ENCODE data around the gene MAGI1.

Gene MAGI1

GRCh38 chr3:65335587-65335986 lies 703.1 kb downstream of the MAGI1 start:
- Histone ChIP-seq H3K9me3 (ENCODE audit: insufficient read depth, low read depth, low read length) (no peaks in the 10 kb centered on the region), H3K36me3 (ENCODE audit: insufficient read depth, low read length) (no peaks in the 10 kb centered on the region), H3K4me1 (ENCODE audit: insufficient read depth, low read length, poor library complexity, severe bottlenecking) (no peaks in the 10 kb centered on the region), H3K9ac (ENCODE audit: low read depth, low read length, poor library complexity, severe bottlenecking) (no peak overlapping the region), H3K9me2 (replicated peaks; ENCODE audit: low read depth, low read length) (no peaks in the 10 kb centered on the region), H3K4me3 (ENCODE audit: low read length, poor library complexity, severe bottlenecking) (no peak overlapping the region), H3K27me3 (ENCODE audit: insufficient read depth, low read length, poor library complexity, severe bottlenecking) (no peaks in the 10 kb centered on the region), H3F3A (ENCODE audit: low read depth) (no peaks in the 10 kb centered on the region), H3K4me2 (ENCODE audit: low read depth, low read length, poor library complexity, severe bottlenecking) (no peak overlapping the region), H4K20me1 (ENCODE audit: insufficient read depth, low read length, poor library complexity, severe bottlenecking) (no peaks in the 10 kb centered on the region), H3K79me2 (ENCODE audit: insufficient read depth, low read length) (no peaks in the 10 kb centered on the region), H2AFZ (ENCODE audit: low read length) (no peak overlapping the region)
- TF ChIP-seq EZH2phosphoT487 (IDR thresholded peaks at IDR 0.05; ENCODE audit: borderline replicate concordance) (no peak), CTCF (conservative IDR thresholded peaks at IDR 0.05; ENCODE audit: low read length) (no peak)

- H2AFZ ChIP-seq (ENCODE audit: low read length): no peak overlapping the region
- H3K9me2 ChIP-seq (replicated peaks; ENCODE audit: low read depth, low read length): no peaks in the 10 kb centered on the region
- H3K4me1 ChIP-seq (ENCODE audit: insufficient read depth, low read length, poor library complexity, severe bottlenecking): no peaks in the 10 kb centered on the region
- H3F3A ChIP-seq (ENCODE audit: low read depth): no peaks in the 10 kb centered on the region
- H3K27me3 ChIP-seq (ENCODE audit: insufficient read depth, low read length, poor library complexity, severe bottlenecking): no peaks in the 10 kb centered on the region
- H3K9me3 ChIP-seq (ENCODE audit: insufficient read depth, low read depth, low read length): no peaks in the 10 kb centered on the region
- no peaks in the 10 kb centered on the region for H3K36me3 ChIP-seq (ENCODE audit: insufficient read depth, low read length)
- H3K4me2 ChIP-seq (ENCODE audit: low read depth, low read length, poor library complexity, severe bottlenecking): no peak overlapping the region
- no peaks in the 10 kb centered on the region for H3K79me2 ChIP-seq (ENCODE audit: insufficient read depth, low read length)
- no peak overlapping the region for H3K4me3 ChIP-seq (ENCODE audit: low read length, poor library complexity, severe bottlenecking)
- TF ChIP-seq CTCF (conservative IDR thresholded peaks at IDR 0.05; ENCODE audit: low read length): peak; percentile 57
- no peak for TF ChIP-seq EZH2phosphoT487 (IDR thresholded peaks at IDR 0.05; ENCODE audit: borderline replicate concordance)
- H3K9ac ChIP-seq (ENCODE audit: low read depth, low read length, poor library complexity, severe bottlenecking): no peak overlapping the region
- H4K20me1 ChIP-seq (ENCODE audit: insufficient read depth, low read length, poor library complexity, severe bottlenecking): no peaks in the 10 kb centered on the region
These were observed 704.6 kb downstream of the MAGI1 start for GRCh38 chr3:65334045-65334665.

- TF ChIP-seq CTCF (conservative IDR thresholded peaks at IDR 0.05; ENCODE audit: low read length): no peak
- no peak overlapping the region for H3K4me2 ChIP-seq (ENCODE audit: low read depth, low read length, poor library complexity, severe bottlenecking)
- H3K79me2 ChIP-seq (ENCODE audit: insufficient read depth, low read length): no peaks in the 10 kb centered on the region
- no peaks in the 10 kb centered on the region for H3K9me3 ChIP-seq (ENCODE audit: insufficient read depth, low read depth, low read length)
- no peaks in the 10 kb centered on the region for H3K9me2 ChIP-seq (replicated peaks; ENCODE audit: low read depth, low read length)
- H4K20me1 ChIP-seq (ENCODE audit: insufficient read depth, low read length, poor library complexity, severe bottlenecking): no peaks in the 10 kb centered on the region
- no peak overlapping the region for H2AFZ ChIP-seq (ENCODE audit: low read length)
- no peak overlapping the region for H3K4me3 ChIP-seq (ENCODE audit: low read length, poor library complexity, severe bottlenecking)
- no peaks in the 10 kb centered on the region for H3F3A ChIP-seq (ENCODE audit: low read depth)
- H3K9ac ChIP-seq (ENCODE audit: low read depth, low read length, poor library complexity, severe bottlenecking): no peak overlapping the region
- no peaks in the 10 kb centered on the region for H3K4me1 ChIP-seq (ENCODE audit: insufficient read depth, low read length, poor library complexity, severe bottlenecking)
- H3K27me3 ChIP-seq (ENCODE audit: insufficient read depth, low read length, poor library complexity, severe bottlenecking): no peaks in the 10 kb centered on the region
- no peaks in the 10 kb centered on the region for H3K36me3 ChIP-seq (ENCODE audit: insufficient read depth, low read length)
These were observed 707.0 kb downstream of the MAGI1 start for GRCh38 chr3:65331730-65332129.

Data from Loucy (cell line).